BJ (cell line): ENCODE results near the gene LITAF. TPM values are rescaled to one million over a fixed set of nuclear protein-coding genes. Genes with fewer than 3 reads are reported as not detected.

Source experiments
- CTCF ChIA-PET: fragments of 350-600 bp; formaldehyde crosslinking; extraction: SDS; loops from one replicate; lab custom pipeline; 2021; ENCODE audit warnings: antibody characterized with exemption, inconsistent platforms; lab: Yijun Ruan, JAX
- POLR2A ChIA-PET: fragments of 300-600 bp; sonication (Branson Sonifier 250); formaldehyde crosslinking; extraction: SDS; loops from one replicate; lab custom pipeline; 2021; ENCODE audit warnings: antibody characterized with exemption; lab: Charles Lee
- DNase-seq: peaks from one replicate; pipeline ENCODE4 v3.0.0-alpha.2; 2011; ENCODE audit warnings: low read depth
- H3K27me3 ChIP-seq: 2 replicates; pipeline ENCODE4 v1.6.0; 2011; ENCODE audit warnings: low read length; ENCODE audit not compliant: control insufficient read depth, insufficient read depth
- H3K36me3 ChIP-seq: 2 replicates; pipeline ENCODE4 v1.5.1; 2011; ENCODE audit warnings: low read length; ENCODE audit not compliant: control insufficient read depth, insufficient read depth
- H3K4me3 ChIP-seq: 2 replicates; pipeline ENCODE4 v1.5.1; 2011; ENCODE audit warnings: low read depth, mild to moderate bottlenecking, control low read depth, low read length
- polyA plus RNA-seq: library from polyadenylated mRNA; depleted of rRNA; stranded (reverse); fragments of >200 nt; gene quantifications from 2 replicates; pipeline ENCODE4 v1.2.3, GENCODE V29; 2011
- TF ChIP-seq, protein P1 (sequence below): IDR thresholded peaks from 2 replicates; pipeline ENCODE4 v1.5.1; 2011; ENCODE audit warnings: low read depth, mild to moderate bottlenecking, control low read depth, inconsistent platforms, low read length, moderate library complexity; ENCODE audit not compliant: insufficient read depth

LITAF gene
- polyA plus RNA-seq, 1 experiment: 212 TPM

DNA sequence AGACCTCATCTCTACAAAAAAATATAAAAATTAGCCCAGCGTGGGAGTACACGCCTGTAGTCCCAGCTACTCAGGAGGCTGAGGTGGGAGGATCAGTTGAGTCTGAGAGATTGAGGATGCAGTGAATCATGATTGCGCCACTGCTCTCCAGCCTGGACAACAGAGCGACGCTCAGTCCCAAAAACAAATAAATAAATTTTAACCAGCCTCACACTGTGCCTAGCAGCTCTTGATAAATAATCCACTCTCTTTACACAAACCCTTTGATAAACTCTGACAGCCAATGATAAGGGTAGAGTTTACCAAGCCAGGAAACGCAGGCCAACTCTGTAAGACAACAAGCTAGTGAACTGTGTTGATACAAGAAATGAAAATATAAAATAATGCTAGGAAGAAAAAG lies 32.7 kb downstream of the LITAF start:
- Histone ChIP-seq H3K27me3 (no peaks in the 10 kb centered on the region), H3K36me3 (peaks cover 29% of the 10 kb centered on the region), H3K4me3 (no peak overlapping the region)
- ChIA-PET POLR2A (no interaction called here), CTCF (no interaction called here)
- DNase-seq: no peak
- TF ChIP-seq, protein P1, sequence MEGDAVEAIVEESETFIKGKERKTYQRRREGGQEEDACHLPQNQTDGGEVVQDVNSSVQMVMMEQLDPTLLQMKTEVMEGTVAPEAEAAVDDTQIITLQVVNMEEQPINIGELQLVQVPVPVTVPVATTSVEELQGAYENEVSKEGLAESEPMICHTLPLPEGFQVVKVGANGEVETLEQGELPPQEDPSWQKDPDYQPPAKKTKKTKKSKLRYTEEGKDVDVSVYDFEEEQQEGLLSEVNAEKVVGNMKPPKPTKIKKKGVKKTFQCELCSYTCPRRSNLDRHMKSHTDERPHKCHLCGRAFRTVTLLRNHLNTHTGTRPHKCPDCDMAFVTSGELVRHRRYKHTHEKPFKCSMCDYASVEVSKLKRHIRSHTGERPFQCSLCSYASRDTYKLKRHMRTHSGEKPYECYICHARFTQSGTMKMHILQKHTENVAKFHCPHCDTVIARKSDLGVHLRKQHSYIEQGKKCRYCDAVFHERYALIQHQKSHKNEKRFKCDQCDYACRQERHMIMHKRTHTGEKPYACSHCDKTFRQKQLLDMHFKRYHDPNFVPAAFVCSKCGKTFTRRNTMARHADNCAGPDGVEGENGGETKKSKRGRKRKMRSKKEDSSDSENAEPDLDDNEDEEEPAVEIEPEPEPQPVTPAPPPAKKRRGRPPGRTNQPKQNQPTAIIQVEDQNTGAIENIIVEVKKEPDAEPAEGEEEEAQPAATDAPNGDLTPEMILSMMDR: no peak

DNA sequence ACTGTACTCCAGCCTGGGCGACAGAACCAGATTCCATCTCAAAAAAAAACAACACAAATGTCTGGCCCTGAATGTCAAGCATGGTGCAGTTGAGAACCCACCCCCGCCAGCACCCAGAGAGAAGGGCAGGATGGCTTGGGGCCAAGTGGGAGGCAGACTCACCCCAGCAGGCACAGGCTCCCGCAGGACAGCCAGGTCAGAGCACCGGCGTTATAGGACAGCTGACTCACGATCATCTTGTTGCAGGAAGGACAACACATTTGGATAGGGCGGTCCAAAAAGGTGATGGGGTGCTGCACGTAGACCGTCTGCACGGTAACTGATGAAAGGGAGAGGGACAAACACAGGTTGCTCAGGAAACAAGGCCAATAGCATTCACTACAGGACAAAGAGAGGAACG lies 33.3 kb downstream of the LITAF start:
- Histone ChIP-seq H3K4me3 (no peak overlapping the region), H3K27me3 (no peaks in the 10 kb centered on the region), H3K36me3 (peaks cover 30% of the 10 kb centered on the region)
- ChIA-PET POLR2A (no interaction called here), CTCF (interaction anchor here (1.3 kb wide), 1 partner anchor 87 kb away, joined by 3 read pairs; no protein-coding TSS in a partner anchor)
- TF ChIP-seq, protein P1: no peak
- DNase-seq: no peak

DNA sequence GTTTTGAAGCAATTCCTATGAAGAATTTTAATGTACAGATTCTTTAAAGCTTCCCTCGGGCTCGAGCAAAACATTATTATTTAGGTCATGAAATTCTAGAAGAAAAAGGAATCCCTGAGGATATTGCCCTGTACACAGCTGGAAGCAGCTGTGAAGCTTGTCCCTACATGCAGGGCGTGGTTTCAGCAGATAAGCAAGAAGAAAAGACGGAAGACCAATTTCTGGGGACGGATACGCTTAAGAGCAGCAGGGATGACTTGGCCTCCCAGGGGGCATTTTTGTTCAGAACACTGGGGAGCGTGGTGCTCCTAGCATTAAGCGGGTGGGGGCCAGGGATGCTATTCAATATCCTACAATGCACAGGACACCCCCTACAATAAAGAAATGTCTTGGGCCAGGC lies 34.3 kb downstream of the LITAF start:
- POLR2A ChIA-PET: no interaction called here

DNA sequence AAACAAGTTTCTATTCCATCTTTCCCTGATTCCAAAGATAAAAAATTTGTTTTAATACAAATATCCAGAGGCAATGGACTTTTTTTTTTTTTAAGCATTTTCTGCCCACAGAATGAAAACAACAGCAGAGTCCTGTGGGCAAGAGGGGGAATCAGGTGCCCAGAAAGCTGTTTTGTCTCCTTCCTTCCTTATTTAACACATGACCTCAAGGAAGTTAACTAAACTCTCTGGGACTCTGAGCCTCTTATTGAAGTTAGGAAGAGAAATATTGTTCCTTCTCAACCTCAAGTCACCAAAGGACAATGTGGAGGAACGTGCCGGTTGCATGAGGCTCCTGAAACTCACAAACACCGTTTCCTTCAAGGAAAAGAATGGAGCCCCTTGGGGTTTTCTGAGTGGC lies 34.9 kb downstream of the LITAF start:
- POLR2A ChIA-PET: no interaction called here
- TF ChIP-seq, protein P1: no peak
- CTCF ChIA-PET: interaction anchor here (0.7 to 1.3 kb wide), 4 partner anchors 20 to 156 kb away, joined by 3 to 4 read pairs (median 3); no protein-coding TSS in a partner anchor
- no peak for DNase-seq
- peaks cover 28% of the 10 kb centered on the region for H3K36me3 ChIP-seq
- no peak overlapping the region for H3K4me3 ChIP-seq
- no peaks in the 10 kb centered on the region for H3K27me3 ChIP-seq

More for the DNA sequence above, 34.3 kb downstream of the LITAF start:
- TF ChIP-seq, protein P1: no peak
- Histone ChIP-seq H3K4me3 (no peak overlapping the region), H3K27me3 (no peaks in the 10 kb centered on the region), H3K36me3 (peaks cover 28% of the 10 kb centered on the region)
- DNase-seq: no peak
- CTCF ChIA-PET: interaction anchor here (0.7 to 1.3 kb wide), 3 partner anchors 37 to 156 kb away, joined by 3 read pairs; no protein-coding TSS in a partner anchor

DNA sequence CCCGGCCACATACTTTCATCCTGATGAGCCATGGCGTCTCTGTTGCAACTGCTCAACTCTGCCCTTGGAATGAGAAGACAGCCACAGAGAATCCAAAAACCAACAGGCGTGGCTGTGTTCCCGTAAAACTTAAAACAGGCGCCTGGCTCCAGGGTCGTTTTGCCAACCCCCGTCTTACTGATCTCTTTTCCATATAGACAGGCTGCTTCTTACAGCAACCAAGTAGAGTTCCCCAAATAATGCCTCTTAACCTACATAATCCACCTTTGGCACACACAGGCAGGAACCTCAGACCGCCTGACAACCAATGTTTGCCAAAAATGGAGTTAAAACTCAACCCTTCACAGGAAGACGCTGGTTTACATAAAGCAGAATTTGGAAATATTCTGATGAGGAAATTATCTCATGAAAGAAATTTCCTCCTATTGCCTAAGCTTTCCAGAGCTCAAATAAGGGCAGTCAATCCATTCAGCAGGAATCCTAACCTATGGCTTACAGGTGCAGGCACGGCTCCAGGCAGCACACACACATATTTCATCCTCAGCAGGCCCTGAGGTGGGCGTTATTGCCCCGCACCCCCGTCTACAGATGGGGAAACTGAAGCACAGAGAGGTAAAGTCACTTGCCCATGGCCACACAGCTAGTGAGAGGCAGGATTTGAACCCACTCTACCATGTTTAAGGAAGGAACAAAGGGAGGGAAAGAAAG lies 35.8 kb downstream of the LITAF start:
- TF ChIP-seq, protein P1: no peak
- Histone ChIP-seq H3K27me3 (no peaks in the 10 kb centered on the region), H3K36me3 (peaks cover 22% of the 10 kb centered on the region), H3K4me3 (no peak overlapping the region)
- POLR2A ChIA-PET: no interaction called here
- DNase-seq: no peak
- CTCF ChIA-PET: interaction anchor here (1.0 to 1.2 kb wide), 2 partner anchors 19 to 155 kb away, joined by 3 to 4 read pairs; no protein-coding TSS in a partner anchor
